Epithelial cell of esophagus (primary cell): Measurements from ENCODE around the gene BCL2L12.

ENCODE experiments used
- DNase-seq: peaks from one replicate; pipeline ENCODE4 v3.0.0; 2010; ENCODE audit warnings: low read depth
- H3K4me3 ChIP-seq: 2 replicates; pipeline ENCODE4 v1.5.1; 2011; ENCODE audit warnings: mild to moderate bottlenecking, low read length, control low read depth
- CTCF ChIP-seq: IDR thresholded peaks from 2 replicates; pipeline ENCODE4 v1.5.1; 2011; ENCODE audit warnings: low read depth, mild to moderate bottlenecking, low read length, control low read depth, inconsistent platforms; ENCODE audit not compliant: insufficient read depth; ENCODE audit errors: missing control alignments

The BCL2L12 gene

GRCh38 chr19:49690079-49690655 lies 24.4 kb downstream of the BCL2L12 start:
- TF ChIP-seq CTCF, result no peak
- DNase-seq, result no peak
- peak overlapping the region; percentile 57 for H3K4me3 ChIP-seq

- peak; percentile 78 for DNase-seq
- TF ChIP-seq CTCF, result no peak
Measured at GRCh38 chr19:49690656-49691242, 25.0 kb downstream of the BCL2L12 start, which contains the start of gene CPT1C. TSS of gene CPT1C (plus strand) at chr19:49691116. CDS start at chr19:49692253, 1,137 bp downstream.

GRCh38 chr19:49691243-49692146 lies 25.8 kb downstream of the BCL2L12 start:
- H3K4me3 ChIP-seq, result peak overlapping the region; percentile 57
- peak; percentile 45 for DNase-seq
- no peak for TF ChIP-seq CTCF

More at GRCh38 chr19:49690656-49691242, 25.0 kb downstream of the BCL2L12 start, which contains the start of gene CPT1C:
- H3K4me3 ChIP-seq, result peak within 1 kb of the TSS; percentile 57

GRCh38 chr19:49692147-49692506 lies 26.4 kb downstream of the BCL2L12 start:
- TF ChIP-seq CTCF, result no peak
- no peak overlapping the region for H3K4me3 ChIP-seq
- DNase-seq, result no peak

- DNase-seq, result no peak
- no peak overlapping the region for H3K4me3 ChIP-seq
- no peak for TF ChIP-seq CTCF
Measured at GRCh38 chr19:49696115-49696514, 30.4 kb downstream of the BCL2L12 start.

- H3K4me3 ChIP-seq, result no peak overlapping the region
- no peak for TF ChIP-seq CTCF
- no peak for DNase-seq
Measured at GRCh38 chr19:49696865-49697264, 31.1 kb downstream of the BCL2L12 start.
